Fibroblast of the aortic adventitia (primary cell): Measurements from ENCODE around the gene LMX1B. TPM values are rescaled to one million over a fixed set of nuclear protein-coding genes. Genes with fewer than 3 reads are reported as not detected.
A peak's percentile ranks its signal among the peaks of the same experiment; 100 is the strongest.

ENCODE experiments used
- DNase-seq: peaks from one replicate; pipeline ENCODE4 v3.0.0-alpha.2; 2010; ENCODE audit warnings: low read depth
- H3K4me3 ChIP-seq: 2 replicates; pipeline ENCODE4 v1.5.1; 2011; ENCODE audit warnings: low read depth, mild to moderate bottlenecking, control low read depth, low read length, moderate library complexity
- total RNA-seq: library from RNA; depleted of rRNA; stranded (reverse); fragments of >200 nt; gene quantifications from 2 replicates; pipeline ENCODE4 v1.2.3, GENCODE V29; 2012; ENCODE audit warnings: low replicate concordance
- TF ChIP-seq, protein P1 (sequence below): IDR thresholded peaks from 2 replicates; pipeline ENCODE4 v1.5.1; 2011; ENCODE audit warnings: mild to moderate bottlenecking, low read length, control low read depth, inconsistent platforms; ENCODE audit not compliant: insufficient read depth

Gene LMX1B
- total RNA-seq, 1 donor = not detected

DNA sequence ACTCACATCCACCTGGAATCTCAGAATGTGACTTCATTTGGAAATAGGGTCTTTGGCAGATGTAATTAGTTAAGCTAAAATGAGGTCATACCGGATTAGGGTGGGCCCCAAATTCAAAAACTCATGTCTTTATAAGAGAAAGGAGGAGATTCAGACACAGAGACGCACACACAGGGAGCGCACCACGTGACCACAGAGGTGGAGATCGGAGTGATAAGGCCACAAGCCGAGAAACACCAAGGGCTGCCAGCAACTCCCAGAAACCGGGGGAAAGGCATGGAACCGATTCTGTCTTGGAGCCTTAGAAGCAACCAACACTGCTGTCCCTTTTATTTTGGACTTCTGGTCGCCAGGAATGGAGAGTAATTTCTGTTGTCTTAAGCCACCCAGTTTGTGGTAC, 31.8 kb upstream of the LMX1B start:
- H3K4me3 ChIP-seq = no peak overlapping the region
- TF ChIP-seq, protein P1, sequence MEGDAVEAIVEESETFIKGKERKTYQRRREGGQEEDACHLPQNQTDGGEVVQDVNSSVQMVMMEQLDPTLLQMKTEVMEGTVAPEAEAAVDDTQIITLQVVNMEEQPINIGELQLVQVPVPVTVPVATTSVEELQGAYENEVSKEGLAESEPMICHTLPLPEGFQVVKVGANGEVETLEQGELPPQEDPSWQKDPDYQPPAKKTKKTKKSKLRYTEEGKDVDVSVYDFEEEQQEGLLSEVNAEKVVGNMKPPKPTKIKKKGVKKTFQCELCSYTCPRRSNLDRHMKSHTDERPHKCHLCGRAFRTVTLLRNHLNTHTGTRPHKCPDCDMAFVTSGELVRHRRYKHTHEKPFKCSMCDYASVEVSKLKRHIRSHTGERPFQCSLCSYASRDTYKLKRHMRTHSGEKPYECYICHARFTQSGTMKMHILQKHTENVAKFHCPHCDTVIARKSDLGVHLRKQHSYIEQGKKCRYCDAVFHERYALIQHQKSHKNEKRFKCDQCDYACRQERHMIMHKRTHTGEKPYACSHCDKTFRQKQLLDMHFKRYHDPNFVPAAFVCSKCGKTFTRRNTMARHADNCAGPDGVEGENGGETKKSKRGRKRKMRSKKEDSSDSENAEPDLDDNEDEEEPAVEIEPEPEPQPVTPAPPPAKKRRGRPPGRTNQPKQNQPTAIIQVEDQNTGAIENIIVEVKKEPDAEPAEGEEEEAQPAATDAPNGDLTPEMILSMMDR = no peak
- no peak for DNase-seq

DNA sequence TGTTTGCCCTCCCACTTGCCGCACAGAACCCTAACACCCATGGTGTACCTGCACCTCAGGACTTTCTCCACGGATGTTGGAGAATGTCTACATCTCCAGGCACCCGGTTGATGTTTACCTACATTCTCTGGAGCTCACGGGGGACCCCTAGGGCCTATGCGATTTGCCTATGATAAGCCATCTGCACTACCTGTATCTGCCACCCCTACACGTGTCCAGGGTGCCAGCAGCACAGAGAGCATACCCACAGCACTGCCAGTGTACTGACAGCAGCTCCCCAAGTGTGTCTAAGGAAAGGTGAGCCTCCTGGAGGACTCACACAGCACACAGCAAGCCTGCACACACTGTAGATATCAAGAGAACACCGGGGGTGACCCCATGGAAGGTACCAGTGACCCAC, 31.3 kb upstream of the LMX1B start:
- DNase-seq = no peak
- TF ChIP-seq, protein P1 = no peak
- no peak overlapping the region for H3K4me3 ChIP-seq

DNA sequence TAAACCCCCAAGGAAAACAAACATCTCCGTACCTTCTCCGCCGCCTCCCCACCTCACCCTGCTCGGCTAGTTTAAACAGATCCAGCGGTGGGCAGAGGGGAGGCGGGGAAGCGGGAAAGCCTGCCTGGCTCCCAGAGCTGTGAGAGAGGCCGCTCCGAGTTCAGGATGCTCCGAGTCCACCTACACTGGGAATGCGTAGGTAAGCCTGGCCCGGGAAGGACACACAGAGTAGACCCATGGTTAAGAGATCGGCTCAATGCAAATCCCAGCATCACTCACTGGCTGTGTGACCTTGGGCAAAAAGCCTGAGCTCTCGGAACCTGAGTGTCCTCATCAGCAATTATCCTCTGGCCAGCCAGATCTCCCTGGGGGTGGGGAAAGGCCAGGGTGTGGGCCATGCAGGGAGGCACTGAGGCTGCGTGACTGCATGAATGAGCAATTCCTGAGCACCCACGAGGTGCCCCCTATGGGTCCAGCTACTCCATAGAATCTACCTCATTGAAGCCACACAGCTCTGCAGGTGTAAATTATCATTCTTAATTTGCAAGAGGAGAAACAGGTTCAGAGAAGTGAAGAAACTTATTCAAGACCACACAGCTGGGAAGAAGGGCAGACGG, 30.5 kb upstream of the LMX1B start:
- no peak for DNase-seq
- no peak overlapping the region for H3K4me3 ChIP-seq
- TF ChIP-seq, protein P1 = no peak

DNA sequence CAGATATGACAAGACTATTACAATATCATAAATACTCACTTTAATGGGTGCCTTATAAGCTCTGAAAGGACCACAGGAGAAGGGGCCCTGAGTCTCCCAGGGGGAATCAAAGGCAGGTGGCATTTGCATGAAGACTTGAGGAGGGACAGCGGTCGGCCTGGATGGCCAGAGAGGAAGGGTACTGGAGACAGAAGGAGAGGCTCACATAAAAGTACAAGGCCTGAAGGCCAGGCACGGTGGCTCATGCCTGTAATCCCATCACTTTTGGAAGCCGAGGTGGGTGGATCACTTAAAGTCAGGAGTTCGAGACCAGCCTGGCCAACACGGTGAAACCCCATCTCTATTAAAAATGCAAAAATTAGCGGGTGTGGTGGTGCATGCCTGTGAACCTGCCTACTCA, 29.1 kb upstream of the LMX1B start:
- H3K4me3 ChIP-seq = no peak overlapping the region
- TF ChIP-seq, protein P1 = no peak
- no peak for DNase-seq

DNA sequence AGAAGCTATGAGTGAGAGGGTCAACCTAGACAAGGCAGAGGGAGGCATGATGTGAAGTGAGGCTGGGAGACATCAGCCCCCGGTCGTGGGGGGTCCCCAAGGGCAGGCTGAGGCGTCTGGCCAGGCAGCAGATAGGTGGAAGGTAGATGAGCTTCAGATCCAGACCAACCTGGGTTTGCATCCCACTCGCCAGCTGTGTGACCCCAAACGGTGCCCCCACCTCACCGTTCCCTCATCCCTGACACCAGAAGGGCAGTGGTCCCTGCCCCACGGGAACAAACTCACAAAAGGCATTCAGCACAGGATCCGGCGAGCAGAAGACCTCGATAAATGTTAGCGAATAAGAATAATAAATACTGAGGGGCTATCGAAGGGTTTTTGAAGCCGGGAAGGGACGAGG, 27.5 kb upstream of the LMX1B start:
- no peak overlapping the region for H3K4me3 ChIP-seq
- no peak for DNase-seq
- TF ChIP-seq, protein P1 = no peak

DNA sequence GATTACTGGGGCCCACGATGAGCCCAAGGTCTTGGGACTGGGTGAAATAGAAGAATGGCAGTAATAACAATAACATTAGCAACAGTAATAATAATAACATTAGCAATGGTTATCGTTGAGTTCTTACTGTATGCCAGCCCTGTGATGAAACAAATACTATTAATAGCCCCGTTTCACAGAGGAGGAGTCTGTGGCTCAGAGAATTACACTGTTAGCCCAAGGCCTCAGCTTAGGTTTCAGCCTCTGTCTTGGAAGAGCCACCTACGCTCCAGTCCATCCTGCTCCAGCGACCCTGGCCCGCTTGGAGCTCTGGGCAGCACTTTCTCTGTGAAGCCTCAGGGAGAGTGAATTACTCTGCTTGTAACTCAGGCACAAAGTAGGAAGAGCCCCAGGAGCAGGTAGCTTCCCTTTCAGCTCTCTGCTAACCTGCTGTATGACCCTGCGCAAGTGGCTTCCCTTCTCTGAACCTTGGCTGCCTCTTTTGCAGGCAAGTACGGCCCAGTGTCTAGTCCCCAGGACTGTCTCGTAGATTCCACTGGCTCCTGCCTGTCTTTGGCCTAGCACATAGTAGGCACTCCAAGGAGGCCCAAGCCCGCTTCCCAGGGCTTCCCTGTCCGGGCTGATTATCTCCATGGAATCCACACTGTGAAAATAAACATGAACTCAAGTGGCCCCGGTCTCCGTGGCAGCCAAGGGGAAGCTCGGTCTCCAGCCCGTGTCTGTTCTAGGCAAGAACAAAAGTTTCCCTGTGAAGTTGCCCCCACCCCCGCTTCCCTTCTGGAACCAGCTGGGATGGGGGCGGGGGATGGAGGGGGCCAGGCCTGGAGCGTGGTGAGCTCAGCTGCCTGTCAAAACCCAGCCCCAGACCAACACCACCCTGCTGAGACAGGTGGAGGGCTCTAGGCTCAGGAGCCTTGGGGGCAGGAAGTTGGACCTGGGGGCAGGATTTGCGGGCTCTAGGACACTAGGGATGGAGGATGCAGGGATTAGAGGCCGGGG, 26.2 kb upstream of the LMX1B start:
- DNase-seq = peak; percentile 31
- no peak overlapping the region for H3K4me3 ChIP-seq
- TF ChIP-seq, protein P1 = no peak
